HepG2 (cell line): ENCODE results near the gene ZNF511. TPM values are rescaled to one million over a fixed set of nuclear protein-coding genes. Genes with fewer than 3 reads are reported as not detected.

Source experiments
- ATAC-seq: fragments of 200-7000 bp; cut with Tn5 transposase; 3 replicates; pipeline ENCODE4 v1.9.1; 2020; ENCODE audit warnings: mild to moderate bottlenecking, moderate library complexity
- BruUV-seq: library from RNA; stranded (reverse); fragments of 400-500 nt; replicated peaks from 2 replicates; lab custom pipeline; 2021; lab: Mats Ljungman, UMichigan
- CTCF ChIA-PET: fragments of 300-600 bp; formaldehyde crosslinking; extraction: SDS; loops from one replicate; lab custom pipeline; 2021; ENCODE audit warnings: low total read pairs, inconsistent platforms, low intra/inter-chr PET ratio; lab: Yijun Ruan, JAX
- POLR2A ChIA-PET: fragments of 350-600 bp; sonication (Branson Sonifier 250); formaldehyde crosslinking; loops from one replicate; lab custom pipeline; 2020; ENCODE audit warnings: antibody characterized with exemption, inconsistent platforms; lab: Yijun Ruan, JAX
- DNase-seq: peaks from one replicate; pipeline ENCODE4 v3.0.0-alpha.2; 2015; ENCODE audit warnings: low spot score
- FAIRE-seq: peaks from 3 replicates; lab custom pipeline; 2011; peaks lifted over from hg19 to GRCh38; lab: Jason Lieb, UNC
- H2AFZ ChIP-seq: one replicate; pipeline ENCODE4 v1.6.1; 2011; ENCODE audit warnings: low read length, inconsistent platforms
- H3K27ac ChIP-seq: fragments of 300-600 bp; 3 replicates; pipeline ENCODE4 v1.8.0; 2011; ENCODE audit warnings: mixed run types, mild to moderate bottlenecking, mixed read lengths, low read length, inconsistent platforms; ENCODE audit not compliant: insufficient read depth; ENCODE audit errors: extremely low read length
- H3K27me3 ChIP-seq, 2 experiments: fragments of 200-600 bp in 1 of 2; 2 replicates in 1 of 2; 3 replicates in 1 of 2; pipeline versions ENCODE4 v1.6.0 to v1.8.0; 2011; ENCODE audit warnings: low read length in 2 of 2, mild to moderate bottlenecking in 2 of 2, moderate library complexity in 2 of 2, inconsistent platforms in 1 of 2; ENCODE audit not compliant: insufficient read depth in 2 of 2, control insufficient read depth in 1 of 2
- H3K36me3 ChIP-seq, 2 experiments: fragments of 200-600 bp in 1 of 2; replicated peaks in 1 of 2; 2 replicates in 1 of 2; 3 replicates in 1 of 2; pipeline versions ENCODE4 v1.5.1 to v1.8.0; 2011; ENCODE audit warnings: low read length in 2 of 2, inconsistent platforms in 1 of 2; ENCODE audit not compliant: insufficient read depth in 2 of 2, control insufficient read depth in 1 of 2
- H3K4me1 ChIP-seq: 2 replicates; pipeline ENCODE4 v1.5.1; 2012; ENCODE audit warnings: low read length, inconsistent platforms; ENCODE audit not compliant: insufficient read depth
- H3K4me2 ChIP-seq: 2 replicates; pipeline ENCODE4 v1.6.0; 2011; ENCODE audit warnings: low read depth, low read length, inconsistent platforms
- H3K4me3 ChIP-seq, 3 experiments: fragments of 200-600 bp in 1 of 3; sonication (generic), shearing (Covaris generic) in 1 of 3; replicated peaks in 1 of 3; 2 replicates each; pipeline ENCODE4 v1.5.1; 2011 to 2016; ENCODE audit warnings: low read length in 3 of 3, inconsistent platforms in 2 of 3, low read depth in 2 of 3, mild to moderate bottlenecking in 2 of 3, control low read depth in 1 of 3, mixed read lengths in 1 of 3; ENCODE audit not compliant: insufficient read depth in 1 of 3
- H3K79me2 ChIP-seq: one replicate; pipeline ENCODE4 v1.6.1; 2011; ENCODE audit warnings: low read length, inconsistent platforms; ENCODE audit not compliant: insufficient read depth
- H3K9ac ChIP-seq: 2 replicates; pipeline ENCODE4 v1.6.0; 2011; ENCODE audit warnings: mild to moderate bottlenecking, low read depth, low read length, inconsistent platforms; ENCODE audit not compliant: insufficient read depth
- H3K9me3 ChIP-seq: 2 replicates; pipeline ENCODE4 v1.5.1; 2012; ENCODE audit warnings: mild to moderate bottlenecking, low read length
- H4K20me1 ChIP-seq: 2 replicates; pipeline ENCODE4 v1.6.0; 2011; ENCODE audit warnings: inconsistent platforms, mild to moderate bottlenecking, low read length, moderate library complexity; ENCODE audit not compliant: insufficient read depth
- AGO1 ChIP-seq: fragments of 200-400 bp; formaldehyde crosslinking; IDR thresholded peaks from 2 replicates; pipeline ENCODE4 v1.6.1; 2017; ENCODE audit warnings: mild to moderate bottlenecking, low read depth, low read length, moderate library complexity; ENCODE audit not compliant: poor library complexity, severe bottlenecking
- AGO2 ChIP-seq: fragments of 200-400 bp; formaldehyde crosslinking; optimal IDR thresholded peaks from 2 replicates; pipeline ENCODE3; 2017; ENCODE audit warnings: mild to moderate bottlenecking, low read depth, low read length, moderate library complexity
- ZHX1 ChIP-seq: sonication (generic); formaldehyde crosslinking; IDR thresholded peaks from 2 replicates; pipeline ENCODE4 v1.8.1; 2022; ENCODE audit warnings: low read depth, mild to moderate bottlenecking, missing genetic modification reagents
- ZNF550 ChIP-seq: sonication (generic); formaldehyde crosslinking; IDR thresholded peaks from 2 replicates; pipeline ENCODE4 v1.4.0; 2020; ENCODE audit warnings: mild to moderate bottlenecking, missing genetic modification reagents, borderline replicate concordance
- WGBS: methylation state at CpG from one replicate; pipeline ENCODE4 v1.1.6; 2017; ENCODE audit warnings: low lambda C conversion rate; 5-methylcytosine and 5-hydroxymethylcytosine counted together
- in situ Hi-C: cut with HindIII; loops from 2 replicates; pipeline ENCODE4 v1.10.0; 2017; ENCODE audit warnings: low pct_unique_long_range_greater_than_20kb; ENCODE audit not compliant: extremely low pct_ligation_motif_present
- intact Hi-C: fragments of 100-400 bp; cut with micrococcal nuclease; formaldehyde crosslinking; loops from one replicate; pipeline ENCODE4 v1.10.0; 2022; ENCODE audit not compliant: unreplicated experiment
- polyA plus RNA-seq, 8 experiments: library from polyadenylated mRNA; depleted of rRNA in 3 of 8; stranded (reverse) in 7 of 8; unstranded in 1 of 8; fragments of >200 nt; fragmentation: Illumina TruSeq in 4 of 8; extraction: Trizol in 4 of 8; gene quantifications; 2 replicates each; pipeline versions ENCODE4 v1.2.1 to v1.2.3, GENCODE V29; 2011 to 2016; ENCODE audit warnings: low read depth in 4 of 8, missing spikeins in 1 of 8, mixed read lengths in 1 of 8; ENCODE audit not compliant: insufficient read depth in 1 of 8
- total RNA-seq, 5 experiments: library from RNA; depleted of rRNA; stranded (reverse); fragments of >200 nt; fragmentation: Illumina TruSeq; extraction: Trizol; gene quantifications; 2 replicates each; pipeline ENCODE4 v1.2.3, GENCODE V29; 2016; ENCODE audit warnings: low read depth in 1 of 5

Gene ZNF511
- total and polyA plus RNA-seq, 2 of the 13 experiments (the other 11 are each of a cell fraction or from before 2014, with no cell fraction given): 35.6 to 66.4 TPM

GRCh38 chr10:133353988-133354605 lies 45.4 kb downstream of the ZNF511 start:
- peak; percentile 80 for TF ChIP-seq AGO1
- no peak for TF ChIP-seq ZNF550 (CRISPR knock-in tag)
- no peak for TF ChIP-seq ZHX1 (CRISPR knock-in tag)
- TF ChIP-seq AGO2: peak; percentile 89
- H3K4me1 ChIP-seq: peaks cover 39% of the 10 kb centered on the region
- H3K27ac ChIP-seq: no peak overlapping the region
- BruUV-seq: no TSS peak
- H3K4me3 ChIP-seq: no peak overlapping the region
- DNase-seq (no peak), ATAC-seq (no peak), FAIRE-seq (no peak)
- intact Hi-C loops: no loop called here
- H3K9ac ChIP-seq: no peak overlapping the region
- 95% methylated on average over 14 of the region's 16 CpGs for WGBS
- H2AFZ ChIP-seq: no peak overlapping the region
- no peaks in the 10 kb centered on the region for H3K9me3 ChIP-seq
- ChIA-PET POLR2A (interaction anchor here (1.2 to 1.5 kb wide), 2 partner anchors 25 to 164 kb away, joined by 3 to 5 read pairs; partner anchors contain the start of gene PAOX), CTCF (no interaction called here)
- no peaks in the 10 kb centered on the region for H3K27me3 ChIP-seq
- H3K36me3 ChIP-seq: peaks cover 5 to 14% of the 10 kb centered on the region in 2 experiments; a peak in 3 of 5 replicates
- peaks cover 12% of the 10 kb centered on the region for H3K79me2 ChIP-seq
- in situ Hi-C loops: no loop called here
- peaks cover 13% of the 10 kb centered on the region; the same call in 1 of the 2 replicates for H4K20me1 ChIP-seq
- no peak overlapping the region for H3K4me2 ChIP-seq
